ENCODE data around the gene SLC6A19.
"Not testable (repeated sequence)": the region's sequence is repeated elsewhere in the genome, so short reads cannot be mapped to it uniquely, and the experiment has no call there.

The SLC6A19 gene

DNA sequence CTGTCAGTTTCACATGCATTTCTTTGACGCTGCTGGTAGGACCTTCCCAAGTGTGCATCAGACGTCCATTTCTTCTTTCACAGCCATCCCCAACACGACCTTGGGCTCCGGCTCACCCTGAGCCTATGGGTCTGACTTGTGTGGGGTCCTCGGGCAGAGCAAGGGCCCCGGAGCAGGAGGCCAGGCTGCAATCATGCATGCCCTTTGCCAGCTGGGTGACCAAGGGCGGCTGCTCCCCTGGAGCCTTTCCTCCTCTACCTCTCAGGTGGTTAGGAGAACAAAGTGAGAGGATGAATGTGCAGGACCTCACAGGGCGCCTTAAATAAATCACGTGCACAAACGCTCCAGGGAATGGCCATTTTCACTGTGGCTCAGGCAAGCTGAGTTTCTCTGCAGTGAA, 60.2 kb downstream of the SLC6A19 start:
- no peak for DNase-seq

DNA sequence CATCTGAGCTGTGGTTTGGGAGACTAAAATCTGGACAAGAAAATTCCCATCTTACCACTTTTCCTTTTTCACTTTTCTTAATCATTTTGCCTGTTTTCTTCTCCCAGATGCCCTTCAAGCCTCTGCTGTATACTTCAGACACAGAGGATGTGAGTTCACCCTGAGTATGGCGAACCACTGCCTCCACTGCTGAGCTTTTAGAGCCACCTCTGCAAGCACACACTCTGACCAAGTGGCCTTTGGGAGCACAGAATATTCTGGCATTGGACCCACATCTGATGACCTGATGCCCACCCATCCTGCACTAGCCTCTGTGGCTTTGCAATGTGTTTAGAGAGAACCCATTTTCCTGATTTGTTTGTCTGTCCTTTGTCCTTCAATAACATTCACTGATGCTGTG, 61.0 kb downstream of the SLC6A19 start:
- DNase-seq = no peak

DNA sequence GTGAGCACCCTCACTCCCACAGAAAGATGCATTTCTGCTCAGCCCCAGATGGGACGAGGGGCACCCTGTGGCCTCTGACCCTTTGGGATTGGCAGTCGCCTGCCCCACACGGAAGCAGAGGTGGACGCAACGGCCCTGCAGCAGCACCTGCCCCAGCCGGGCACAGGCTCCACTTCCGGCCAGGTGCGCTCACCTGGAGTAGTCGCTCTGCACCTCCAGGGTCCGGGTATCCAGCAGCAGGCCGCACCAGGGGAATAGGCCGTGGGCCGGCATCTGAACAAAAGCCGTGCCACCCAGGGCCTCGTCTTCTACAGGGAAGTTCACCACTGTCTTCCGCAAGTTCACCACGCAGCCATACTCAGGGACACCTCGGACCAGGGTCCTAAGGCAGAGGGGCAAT, 62.8 kb downstream of the SLC6A19 start:
- DNase-seq = no peak

GRCh38 chr5:1265026-1265425, 63.6 kb downstream of the SLC6A19 start:
- DNase-seq = no peak

- no peak for DNase-seq
These were observed 64.4 kb downstream of the SLC6A19 start for GRCh38 chr5:1265461-1266455.

- no peak for DNase-seq
These were observed 65.4 kb downstream of the SLC6A19 start for GRCh38 chr5:1266791-1267190.

DNA sequence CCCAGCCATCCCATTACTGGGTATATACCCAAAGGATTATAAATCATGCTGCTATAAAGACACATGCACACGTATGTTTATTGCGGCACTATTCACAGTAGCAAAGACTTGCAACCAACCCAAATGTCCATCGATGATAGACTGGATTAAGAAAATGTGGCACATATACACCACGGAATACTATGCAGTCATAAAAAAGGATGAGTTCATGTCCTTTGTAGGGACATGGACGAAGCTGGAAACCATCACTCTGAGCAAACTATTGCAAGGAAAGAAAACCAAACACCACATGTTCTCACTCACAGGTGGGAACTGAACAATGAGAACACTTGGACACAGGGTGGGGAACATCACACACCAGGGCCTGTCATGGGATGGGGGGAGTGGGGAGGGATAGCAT, 66.1 kb downstream of the SLC6A19 start:
- DNase-seq = not testable (repeated sequence)

GRCh38 chr5:1268056-1268455, 66.7 kb downstream of the SLC6A19 start:
- DNase-seq = no peak

DNA sequence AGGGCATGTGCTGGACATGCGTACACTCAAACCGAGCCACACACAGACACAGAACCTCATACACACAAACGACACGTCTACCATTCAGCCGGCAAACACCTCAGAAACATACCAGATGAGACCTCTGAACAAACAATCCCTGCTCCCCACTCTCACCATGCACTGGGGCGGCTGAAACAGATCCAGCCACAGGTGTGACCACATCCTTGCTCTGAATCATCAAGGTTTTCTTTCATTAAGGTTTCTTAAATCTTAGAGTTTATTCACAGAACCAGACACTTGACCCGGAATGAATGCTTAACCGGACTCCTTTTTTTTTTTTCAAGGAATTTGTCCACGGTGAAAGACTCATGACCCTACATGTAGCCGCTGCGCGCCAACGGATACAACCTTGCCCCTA, 67.3 kb downstream of the SLC6A19 start:
- DNase-seq = no peak

- DNase-seq = no peak
These were observed 69.0 kb downstream of the SLC6A19 start for GRCh38 chr5:1270426-1270825.

GRCh38 chr5:1270933-1271914, 69.8 kb downstream of the SLC6A19 start:
- DNase-seq = no peak

DNA sequence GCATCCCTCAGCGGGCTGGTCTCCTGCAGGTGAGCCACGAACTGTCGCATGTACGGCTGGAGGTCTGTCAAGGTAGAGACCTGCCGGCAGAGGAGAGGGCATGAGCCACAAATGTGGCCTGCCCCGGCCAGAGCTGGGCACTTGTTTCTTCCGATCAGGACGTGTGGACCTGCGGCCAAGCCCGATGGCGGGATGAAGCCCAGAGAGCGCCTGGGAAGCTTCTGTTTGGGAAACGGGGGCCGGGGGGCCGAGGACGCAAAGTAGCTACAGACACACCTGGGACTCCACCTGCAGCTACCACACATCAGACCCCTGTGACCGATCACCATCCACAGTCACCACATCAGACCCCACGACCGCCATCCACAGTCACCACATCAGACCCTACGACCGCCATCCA, 70.8 kb downstream of the SLC6A19 start:
- DNase-seq = no peak

- no peak for DNase-seq
These were observed 72.3 kb downstream of the SLC6A19 start for GRCh38 chr5:1273745-1274144.

DNA sequence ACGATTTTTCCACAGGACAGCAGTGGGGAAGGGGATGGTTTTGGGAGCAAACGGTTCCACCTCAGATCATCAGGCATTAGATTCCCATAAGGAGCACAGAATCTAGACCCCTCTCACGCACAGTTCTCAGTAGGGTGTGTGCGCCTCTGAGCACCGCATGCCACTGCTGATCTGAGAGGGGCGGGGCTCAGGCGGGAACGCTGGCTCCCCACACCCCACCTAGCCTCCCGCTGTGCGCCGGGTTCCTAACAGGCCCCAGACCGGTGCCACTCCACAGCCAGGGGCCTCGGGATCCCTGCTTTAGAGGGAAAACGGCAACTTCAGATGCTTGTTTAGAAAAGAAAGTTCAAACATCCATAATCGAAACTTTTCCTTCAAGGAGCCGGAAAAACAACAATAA, 73.1 kb downstream of the SLC6A19 start:
- no peak for DNase-seq

All from amygdala (tissue), 56 donors.